Measurements from ENCODE around the gene CASKIN2. TPM values are rescaled to one million over a fixed set of nuclear protein-coding genes. Genes with fewer than 3 reads are reported as not detected.

Gene CASKIN2
- total RNA-seq, 1 experiment from 2014 or later = 41.8 TPM

DNA sequence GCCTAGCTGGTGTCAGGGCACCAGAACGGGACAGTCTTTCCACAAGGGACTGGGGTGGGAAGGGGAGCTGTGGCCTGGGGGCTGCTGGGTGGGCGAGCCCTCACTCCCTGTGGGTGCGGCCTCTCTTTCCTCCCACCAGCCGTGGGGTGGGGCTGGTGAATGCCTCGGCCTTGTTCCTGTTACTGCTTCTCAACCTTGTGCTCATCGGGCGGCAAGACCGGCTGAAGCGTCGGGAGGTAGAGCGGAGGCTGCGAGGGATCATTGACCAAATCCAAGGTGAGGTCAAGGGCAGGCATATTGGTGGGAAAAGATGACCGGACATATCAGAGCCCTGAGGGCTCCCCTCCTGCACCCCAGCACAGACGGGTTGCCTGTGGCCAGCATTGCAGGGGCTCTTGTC is 29.2 kb downstream of the CASKIN2 start:
- H3K36me3 ChIP-seq (ENCODE audit: control insufficient read depth, insufficient read depth, low read length) = 0 out of 2 replicates have a peak, but pooled peaks cover 1% of the 10 kb centered on the region

DNA sequence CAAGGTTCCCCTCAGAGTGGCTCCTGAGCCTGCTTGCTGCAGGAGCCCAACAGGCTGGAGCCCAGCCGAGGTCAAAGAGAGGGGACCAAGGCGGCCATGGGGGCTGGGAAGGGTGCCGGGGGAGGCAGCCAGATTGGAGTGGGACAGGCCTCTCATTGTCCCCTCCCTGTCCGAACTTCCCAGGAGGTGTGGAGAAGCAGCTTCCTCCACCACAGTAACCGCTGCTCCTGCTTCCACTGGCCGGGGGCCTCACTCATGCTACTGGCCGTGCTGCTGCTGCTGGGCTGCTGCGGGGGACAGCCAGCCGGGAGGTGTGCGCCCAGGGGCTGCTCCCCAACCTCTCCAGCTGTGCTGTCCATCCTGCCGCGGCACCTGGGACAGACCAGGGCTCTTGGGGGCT is 29.6 kb downstream of the CASKIN2 start:
- TF ChIP-seq CTCF (IDR thresholded peaks at IDR 0.05; ENCODE audit: insufficient read depth in 1 of 2, low read depth in 1 of 2, low read length in 1 of 2, severe bottlenecking in 1 of 2, unreplicated experiment in 1 of 2) = no peak
- Histone ChIP-seq H3K27me3 (replicated peaks; ENCODE audit: control insufficient read depth, insufficient read depth, low read length) (no peaks in the 10 kb centered on the region), H3K4me1 (peaks cover 13% of the 10 kb centered on the region), H3K36me3 (ENCODE audit: control insufficient read depth, insufficient read depth, low read length) (0 out of 2 replicates have a peak, but pooled peaks cover 1% of the 10 kb centered on the region), H3K9me3 (no peaks in the 10 kb centered on the region), H3K4me3 (ENCODE audit: low read depth, low read length) (no peak overlapping the region)
- no TSS peak for BruUV-seq (replicated peaks)
- Mint-ChIP-seq H3K36me3 (ENCODE audit: insufficient read depth, unreplicated experiment) (peaks cover 6% of the 10 kb centered on the region), H3K4me3 (ENCODE audit: unreplicated experiment) (no peak overlapping the region), H3K27ac (ENCODE audit: unreplicated experiment) (no peak overlapping the region), H3K4me1 (ENCODE audit: low read depth, unreplicated experiment) (peaks cover 16% of the 10 kb centered on the region), H3K27me3 (ENCODE audit: insufficient read depth, unreplicated experiment) (no peaks in the 10 kb centered on the region), H3K9me3 (ENCODE audit: unreplicated experiment) (no peaks in the 10 kb centered on the region)
- CTCF ChIA-PET = no interaction called here
- intact Hi-C loops (cut with micrococcal nuclease; ENCODE audit: unreplicated experiment) = no loop called here
- POLR2A ChIA-PET = no interaction called here
- no peak for DNase-seq

More for the DNA sequence above, 29.2 kb downstream of the CASKIN2 start:
- intact Hi-C loops (cut with micrococcal nuclease; ENCODE audit: unreplicated experiment) = no loop called here
- ChIA-PET CTCF (interaction anchor here (1.1 kb wide), 1 partner anchor 59 kb away, joined by 3 read pairs; no protein-coding TSS in a partner anchor), POLR2A (no interaction called here)
- no peaks in the 10 kb centered on the region for H3K9me3 ChIP-seq
- DNase-seq = peak in 1 of 2 experiments; percentile 26
- peaks cover 8% of the 10 kb centered on the region for H3K4me1 ChIP-seq
- no peaks in the 10 kb centered on the region for H3K27me3 ChIP-seq (replicated peaks; ENCODE audit: control insufficient read depth, insufficient read depth, low read length)
- no TSS peak for BruUV-seq (replicated peaks)
- peaks cover 8% of the 10 kb centered on the region for H3K36me3 Mint-ChIP-seq (ENCODE audit: insufficient read depth, unreplicated experiment)
- H3K27me3 Mint-ChIP-seq (ENCODE audit: insufficient read depth, unreplicated experiment) = no peaks in the 10 kb centered on the region
- H3K4me3 Mint-ChIP-seq (ENCODE audit: unreplicated experiment) = no peak overlapping the region
- H3K9me3 Mint-ChIP-seq (ENCODE audit: unreplicated experiment) = no peaks in the 10 kb centered on the region
- no peak for TF ChIP-seq CTCF (IDR thresholded peaks at IDR 0.05; ENCODE audit: insufficient read depth in 1 of 2, low read depth in 1 of 2, low read length in 1 of 2, severe bottlenecking in 1 of 2, unreplicated experiment in 1 of 2)
- peaks cover 12% of the 10 kb centered on the region for H3K4me1 Mint-ChIP-seq (ENCODE audit: low read depth, unreplicated experiment)
- H3K4me3 ChIP-seq (ENCODE audit: low read depth, low read length) = no peak overlapping the region
- no peak overlapping the region for H3K27ac Mint-ChIP-seq (ENCODE audit: unreplicated experiment)

GRCh38 chr17:75482098-75482942 is 33.0 kb downstream of the CASKIN2 start:
- Histone ChIP-seq H3K27me3 (replicated peaks; ENCODE audit: control insufficient read depth, insufficient read depth, low read length) (no peaks in the 10 kb centered on the region), H3K4me1 (peaks cover 18% of the 10 kb centered on the region), H3K4me3 (ENCODE audit: low read depth, low read length) (no peak overlapping the region), H3K9me3 (no peaks in the 10 kb centered on the region), H3K36me3 (ENCODE audit: control insufficient read depth, insufficient read depth, low read length) (0 out of 2 replicates have a peak, but pooled peaks cover 1% of the 10 kb centered on the region)
- DNase-seq = no peak
- intact Hi-C loops (cut with micrococcal nuclease; ENCODE audit: unreplicated experiment) = no loop called here
- Mint-ChIP-seq H3K36me3 (ENCODE audit: insufficient read depth, unreplicated experiment) (peaks cover 4% of the 10 kb centered on the region), H3K27me3 (ENCODE audit: insufficient read depth, unreplicated experiment) (no peaks in the 10 kb centered on the region), H3K4me3 (ENCODE audit: unreplicated experiment) (no peak overlapping the region), H3K27ac (ENCODE audit: unreplicated experiment) (no peak overlapping the region), H3K9me3 (ENCODE audit: unreplicated experiment) (no peaks in the 10 kb centered on the region), H3K4me1 (ENCODE audit: low read depth, unreplicated experiment) (peaks cover 25% of the 10 kb centered on the region)
- BruUV-seq (replicated peaks) = no TSS peak
- POLR2A ChIA-PET = no interaction called here
- CTCF ChIA-PET = interaction anchor here (1.2 to 1.6 kb wide), 2 partner anchors 17 to 52 kb away, joined by 3 to 5 read pairs; no protein-coding TSS in a partner anchor
- TF ChIP-seq CTCF (IDR thresholded peaks at IDR 0.05; ENCODE audit: insufficient read depth in 1 of 2, low read depth in 1 of 2, low read length in 1 of 2, severe bottlenecking in 1 of 2, unreplicated experiment in 1 of 2) = no peak

Data from Caco-2 (cell line).